GM19193 (cell line): ENCODE results near the gene ROGDI.

Source experiments
- POLR2A ChIP-seq: IDR thresholded peaks from 4 replicates; pipeline ENCODE4 v1.6.1; 2011; ENCODE audit not compliant: insufficient read depth, insufficient read length; ENCODE audit errors: extremely low read depth

The ROGDI gene

DNA sequence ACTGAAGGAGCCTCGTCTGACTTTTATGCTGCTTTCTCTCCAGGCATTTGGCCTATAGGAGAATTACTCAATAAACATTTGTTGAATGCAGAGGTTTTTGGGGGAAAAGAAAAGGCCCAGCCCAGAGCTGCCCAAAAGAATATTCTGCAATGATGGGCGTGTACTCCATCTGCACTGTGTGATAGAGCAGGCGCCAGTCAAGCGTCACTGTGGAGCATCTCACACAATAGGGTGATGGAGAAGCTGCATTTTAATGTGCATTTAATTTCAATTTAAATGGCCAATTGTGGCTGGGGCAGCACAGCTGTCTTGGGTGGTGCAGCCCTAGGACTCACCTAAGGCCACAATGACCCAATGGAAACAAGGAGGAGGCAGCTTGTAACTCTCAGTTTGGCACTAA is 24.1 kb upstream of the ROGDI start:
- TF ChIP-seq POLR2A: no peak

DNA sequence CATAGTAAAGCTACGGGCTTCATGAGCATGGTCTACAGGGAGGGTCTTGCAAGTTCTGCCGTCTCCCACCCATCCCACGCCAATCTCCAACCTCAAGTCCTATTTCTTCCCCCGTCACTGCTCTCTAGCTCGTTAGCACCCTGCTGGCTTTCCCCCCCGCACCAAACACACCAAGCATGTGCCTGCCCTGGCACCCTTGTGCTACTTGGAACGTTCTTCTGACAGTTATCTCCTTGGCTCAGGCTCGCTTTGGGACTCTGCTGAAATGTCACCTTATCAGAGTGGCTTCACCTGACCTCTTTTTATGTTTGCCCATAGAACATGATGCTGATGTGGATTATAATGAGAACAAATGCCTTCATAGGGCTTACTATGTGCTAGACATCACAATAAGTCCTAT is 22.8 kb upstream of the ROGDI start:
- no peak for TF ChIP-seq POLR2A

DNA sequence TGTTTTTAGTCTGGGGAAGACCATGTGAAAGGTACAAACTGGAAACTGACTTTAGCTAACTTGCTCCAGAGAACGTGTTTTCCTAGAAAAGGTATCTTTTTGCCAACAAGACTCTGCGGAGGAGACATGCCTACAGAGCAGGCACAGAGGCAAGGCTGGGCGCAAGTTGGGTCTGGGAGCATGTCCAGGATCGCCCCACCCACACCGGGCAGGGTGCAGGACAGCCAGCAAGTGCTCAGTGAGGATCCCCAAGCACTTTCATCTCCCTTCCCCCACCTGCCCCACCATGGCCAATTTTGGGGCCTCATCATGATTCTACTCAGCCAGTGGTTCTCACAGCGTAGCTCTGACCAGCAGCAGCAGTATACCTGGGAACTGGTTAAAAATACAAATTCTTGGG is 18.2 kb upstream of the ROGDI start:
- TF ChIP-seq POLR2A: no peak

DNA sequence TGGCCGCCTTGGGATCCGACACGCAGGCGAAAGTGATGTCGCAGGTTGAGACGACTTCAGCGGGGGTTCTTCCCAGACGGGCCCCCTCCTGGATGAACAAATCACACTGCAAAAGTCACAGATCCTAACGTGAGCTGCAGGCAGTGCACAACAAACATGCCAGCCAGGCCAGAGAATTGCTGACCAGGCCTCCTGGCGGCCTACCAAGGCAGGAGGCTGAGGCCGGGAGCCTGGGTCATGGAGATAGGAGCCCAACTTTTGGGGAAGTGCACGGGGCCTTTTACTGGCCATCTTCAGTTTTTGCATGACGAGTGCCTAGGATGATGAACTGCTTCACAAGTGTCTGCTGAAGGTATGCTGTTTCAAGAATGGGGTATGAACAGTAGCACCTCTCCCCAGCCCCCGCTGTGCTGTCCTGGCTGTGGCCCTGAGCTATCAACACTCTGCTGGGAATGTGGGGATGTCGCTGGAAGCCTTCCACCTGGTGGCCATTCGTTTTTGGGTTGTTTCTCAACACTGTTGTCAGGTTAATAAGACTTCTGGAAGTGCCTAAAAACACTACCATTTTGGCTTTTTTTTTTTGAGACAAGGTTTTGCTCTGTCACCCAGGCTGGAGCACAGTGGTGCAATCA is 12.2 kb upstream of the ROGDI start:
- TF ChIP-seq POLR2A: no peak

DNA sequence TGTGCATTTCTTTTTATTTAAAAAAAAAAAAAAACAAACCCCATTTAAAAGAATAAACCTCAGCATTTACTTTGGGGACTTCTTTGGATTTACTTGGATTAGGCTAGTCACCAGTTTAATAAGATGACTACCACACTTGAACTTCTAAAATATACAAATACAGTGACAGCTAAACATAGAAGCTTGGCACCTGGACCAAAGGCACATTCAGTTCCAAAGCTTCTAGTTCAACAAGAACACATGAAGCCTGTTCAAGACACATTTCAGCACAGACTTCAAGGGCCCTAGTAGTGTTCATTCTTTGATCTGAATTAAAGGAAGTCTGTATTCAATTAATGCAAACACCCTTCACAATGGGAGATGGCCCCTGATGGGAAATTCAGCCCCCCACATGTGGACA is 11.6 kb upstream of the ROGDI start:
- TF ChIP-seq POLR2A: no peak

DNA sequence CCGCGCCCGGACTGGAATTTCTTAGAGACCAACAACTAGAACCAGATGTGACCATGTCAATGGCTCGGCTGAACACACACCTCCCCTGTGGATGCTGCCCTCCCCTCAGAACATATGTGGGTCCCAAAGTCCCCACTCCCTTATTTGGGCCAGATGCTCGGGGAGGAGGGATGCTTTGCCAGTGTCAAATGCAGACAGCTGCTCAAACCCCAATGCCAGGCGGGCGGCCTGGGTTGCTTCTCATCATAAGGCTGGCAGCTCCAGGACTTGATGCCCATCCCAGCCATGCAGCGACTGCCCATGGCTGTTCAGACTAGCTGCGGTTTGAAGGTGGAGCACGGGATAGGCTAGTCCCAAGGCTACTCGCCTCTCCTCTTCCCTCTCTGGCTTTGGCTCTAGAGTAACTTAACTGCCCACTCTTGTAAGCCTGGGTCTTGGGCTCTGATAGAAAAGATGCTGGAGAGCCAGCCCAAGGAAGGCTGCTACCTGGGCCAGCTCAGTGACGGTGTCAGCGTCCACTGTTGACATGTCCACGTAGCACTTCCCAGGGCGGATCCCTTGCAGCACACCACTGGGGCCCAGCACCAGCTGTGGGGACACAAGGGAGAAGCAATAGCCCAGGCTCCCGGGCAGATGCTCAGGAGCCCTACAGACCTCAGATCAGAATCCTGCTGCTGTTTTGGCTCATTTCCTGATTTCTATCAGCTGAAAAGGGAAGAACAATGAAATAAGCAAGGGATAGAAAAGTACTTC is 11.0 kb upstream of the ROGDI start:
- TF ChIP-seq POLR2A: no peak

DNA sequence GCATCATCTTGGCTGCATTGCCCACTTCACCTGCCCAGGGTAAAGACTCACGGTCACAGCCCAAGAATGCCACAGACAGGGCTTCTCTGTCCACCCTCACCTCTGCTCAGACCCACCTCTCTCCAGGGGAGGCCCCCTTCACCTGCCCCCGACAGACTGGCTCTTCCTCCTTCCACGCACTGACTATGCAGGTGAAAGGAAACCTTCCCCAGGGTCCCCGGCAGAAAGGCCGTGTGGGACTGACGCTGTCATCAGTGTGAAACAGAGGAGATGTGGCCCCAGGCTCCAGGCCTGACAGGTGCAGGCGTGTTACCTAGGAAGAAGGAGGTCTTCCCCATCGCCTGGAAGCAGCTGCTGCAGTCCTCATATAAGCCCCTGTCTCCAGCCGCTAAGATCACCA is 9.3 kb upstream of the ROGDI start:
- TF ChIP-seq POLR2A: no peak

DNA sequence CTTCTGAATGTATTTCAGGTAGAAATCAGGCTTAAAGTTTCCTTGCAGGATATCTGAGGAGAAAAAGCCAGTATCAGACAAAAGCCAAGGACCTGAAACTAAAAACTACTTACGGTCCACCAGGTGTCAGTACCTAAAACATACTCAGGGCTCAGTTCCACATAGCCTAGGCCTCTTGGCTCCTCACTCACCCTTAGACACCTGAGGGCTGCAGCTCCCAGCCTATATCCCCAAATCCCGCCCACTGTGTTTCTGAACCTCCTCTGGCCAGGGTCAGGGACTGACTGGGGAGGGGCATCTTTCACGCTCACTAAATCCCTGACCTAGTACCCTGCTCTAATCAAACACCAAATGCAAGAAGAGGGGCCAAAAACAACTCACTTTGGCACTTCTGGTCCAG is 8.8 kb upstream of the ROGDI start:
- no peak for TF ChIP-seq POLR2A

DNA sequence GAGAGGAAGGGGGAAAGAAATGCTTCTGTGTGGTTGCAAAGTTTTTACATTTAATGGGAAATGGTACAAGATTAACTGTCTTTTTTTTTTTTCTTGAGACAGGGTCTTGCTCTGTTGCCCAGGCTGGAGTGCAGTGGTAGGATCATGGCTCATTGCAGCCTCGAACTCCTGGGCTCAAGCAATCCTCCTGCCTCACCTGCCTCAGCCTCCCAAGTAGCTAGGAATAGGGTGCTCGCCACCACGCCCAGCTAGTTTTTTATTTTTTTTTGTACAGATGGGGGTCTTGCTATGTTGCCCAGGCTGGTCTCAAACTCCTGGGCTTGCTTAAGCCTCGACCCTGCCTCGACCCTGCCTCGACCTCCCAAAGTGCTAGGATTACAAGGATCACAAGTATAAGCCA is 3.8 kb upstream of the ROGDI start:
- no peak for TF ChIP-seq POLR2A

DNA sequence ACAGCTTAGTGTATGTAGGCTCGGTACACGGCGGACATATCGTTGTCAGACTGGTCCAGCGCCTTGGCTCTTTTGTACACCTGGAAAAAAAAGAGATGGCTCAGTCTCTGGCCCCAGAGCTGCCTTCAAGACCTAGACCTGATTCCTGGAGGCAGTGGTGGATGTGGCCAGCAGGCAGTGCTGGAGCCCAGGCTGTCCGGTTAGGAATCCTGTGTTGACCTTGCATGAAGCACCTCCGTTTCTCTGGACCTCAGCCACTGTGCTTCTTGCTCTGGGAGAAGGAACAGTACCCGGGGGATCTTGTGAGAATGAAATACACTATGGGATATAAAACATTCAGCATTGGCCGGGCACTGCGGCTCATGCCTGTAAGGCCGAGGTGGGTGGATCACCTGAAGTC is 2.8 kb upstream of the ROGDI start:
- no peak for TF ChIP-seq POLR2A

DNA sequence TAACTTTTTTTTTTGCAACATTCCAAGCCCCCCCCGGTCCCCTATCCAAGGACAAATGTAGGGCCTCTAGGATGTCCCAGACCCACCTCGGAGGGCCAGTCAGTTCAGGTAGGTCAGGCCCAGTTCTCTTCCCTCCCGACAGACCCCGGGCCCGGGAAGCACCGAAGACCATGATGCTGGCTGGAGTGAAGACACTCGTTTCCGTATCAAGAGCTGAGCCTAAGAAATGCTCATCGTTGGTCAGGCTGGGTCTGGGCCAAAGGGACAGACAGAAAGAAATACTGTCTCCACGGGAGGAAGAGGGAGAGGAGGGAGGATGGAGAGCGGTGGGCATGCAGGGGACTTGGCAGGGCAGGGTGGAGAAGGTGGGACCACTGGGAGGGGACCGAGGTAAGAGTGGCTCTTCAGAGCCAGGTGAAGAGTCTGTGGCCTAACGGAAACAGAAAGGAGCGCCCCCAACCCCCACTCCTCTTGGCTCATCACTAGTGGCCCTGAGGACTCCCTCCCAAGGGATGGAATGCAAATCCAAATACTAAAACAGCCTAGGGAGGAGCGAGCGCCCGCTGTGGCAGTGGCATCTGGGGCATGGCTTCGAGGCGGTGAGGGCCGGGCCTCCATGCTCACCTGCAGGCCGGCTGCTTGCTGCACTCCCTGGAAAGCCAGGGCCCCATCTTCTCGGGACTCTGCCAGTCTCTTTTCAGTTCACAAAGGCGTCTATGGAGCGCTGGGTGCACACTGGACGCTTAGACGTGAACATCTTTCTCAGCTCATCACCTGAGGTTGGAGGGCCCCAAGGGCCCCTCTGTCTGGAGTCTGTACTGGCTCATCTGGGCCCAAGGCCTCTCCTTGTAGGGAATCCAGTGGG is 1.7 kb upstream of the ROGDI start:
- no peak for TF ChIP-seq POLR2A

DNA sequence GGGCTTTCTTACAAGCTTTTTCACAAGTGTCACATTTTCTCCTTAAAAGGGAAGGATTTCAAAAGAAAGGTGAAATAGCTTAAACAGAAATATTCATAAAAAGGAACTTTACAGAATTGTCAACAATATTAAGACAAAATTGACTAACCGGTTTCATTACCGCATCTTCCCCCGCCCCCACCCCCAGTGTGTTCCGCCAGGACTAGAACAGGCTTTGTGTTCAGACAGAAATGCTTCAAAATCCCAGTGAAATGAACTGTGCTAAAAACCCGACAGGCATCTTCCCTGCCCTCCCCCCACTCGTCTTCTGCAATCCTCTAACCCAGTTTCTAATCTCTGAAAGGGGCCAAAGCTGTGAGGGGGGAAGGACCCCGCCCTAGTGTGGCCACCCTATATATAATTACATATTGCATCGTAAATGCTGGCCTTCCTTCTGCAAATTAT is 990 bp upstream of the ROGDI start:
- no peak for TF ChIP-seq POLR2A

DNA sequence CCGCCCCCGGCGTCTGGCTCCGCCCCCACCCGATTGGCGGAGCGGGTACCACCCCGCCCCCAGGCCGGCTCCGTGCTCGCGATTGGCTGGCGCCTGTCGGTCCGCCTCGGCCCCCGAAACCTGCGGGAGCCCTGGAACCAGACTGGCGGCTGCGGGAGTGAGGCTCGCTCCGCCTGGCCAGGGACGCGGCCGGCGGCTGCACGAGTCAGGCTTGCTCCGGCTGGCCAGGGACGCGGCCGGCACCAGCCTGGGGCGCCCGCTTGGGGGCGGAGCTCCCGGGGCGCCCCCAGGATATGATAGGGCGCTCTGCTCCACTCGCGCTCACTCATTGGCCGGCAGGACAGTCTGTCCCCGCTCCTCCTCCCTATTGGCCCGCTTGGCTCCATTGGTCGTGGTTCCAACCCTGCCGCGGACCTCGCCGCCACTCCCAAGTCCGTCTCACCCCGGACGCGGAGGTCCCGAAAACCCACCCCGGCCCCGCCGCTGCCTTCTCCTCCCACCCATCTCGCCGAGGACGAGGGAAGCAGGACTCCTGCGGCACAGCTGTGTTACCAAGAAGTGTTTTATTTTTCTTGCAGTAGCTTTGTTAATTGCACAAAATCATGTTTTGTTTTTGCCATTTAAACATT is 340 bp upstream of the ROGDI start:
- no peak for TF ChIP-seq POLR2A

DNA sequence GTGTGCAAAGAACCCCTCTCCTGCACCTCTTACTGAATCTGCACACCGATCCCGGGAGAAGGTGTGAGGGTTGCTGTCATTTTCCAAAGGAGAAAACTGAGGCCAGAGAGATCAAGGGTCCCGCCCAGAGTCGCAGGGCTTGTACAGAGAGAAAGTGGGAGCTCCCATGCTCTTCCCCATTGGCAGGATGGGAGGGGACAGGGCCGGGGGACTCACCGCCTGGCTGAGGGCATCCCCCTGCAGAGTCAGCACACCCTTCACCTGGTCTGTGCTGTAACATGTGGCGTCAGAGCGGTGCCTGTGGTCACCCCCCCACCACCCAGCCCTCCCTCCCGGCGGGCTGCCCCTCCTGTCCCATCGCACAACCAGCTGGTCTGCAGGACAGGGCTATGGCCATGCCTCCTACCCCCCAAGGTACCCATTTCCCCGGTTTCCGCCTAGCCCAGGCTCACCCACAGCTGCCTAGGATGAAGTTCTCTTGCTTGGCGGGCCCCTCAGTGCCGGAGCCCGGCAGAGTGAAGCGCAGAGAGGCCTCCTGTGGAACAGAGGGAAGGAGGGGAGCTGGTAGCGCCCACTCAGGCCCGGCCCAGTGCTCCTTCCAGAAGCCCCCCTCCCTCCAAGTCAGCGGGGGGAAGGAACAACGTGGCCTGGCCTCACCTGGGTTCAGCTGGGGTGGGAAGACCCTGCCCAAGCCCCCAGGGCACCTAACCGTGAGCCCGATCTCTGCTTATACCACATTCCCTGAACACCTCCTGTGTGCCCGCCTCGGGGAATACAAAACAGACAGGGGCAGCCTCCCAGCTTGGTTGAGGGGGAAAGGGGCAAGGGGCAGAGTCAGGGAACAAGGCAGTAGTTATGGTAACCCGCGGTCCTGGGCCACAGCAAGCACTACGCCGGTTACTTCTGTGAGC is 1.1 kb downstream of the ROGDI start:
- no peak for TF ChIP-seq POLR2A
